ENCODE results near the gene MANBA.

GRCh38 chr4:102586644-102587021 lies 174.1 kb downstream of the MANBA start:
- TF ChIP-seq, protein P1, sequence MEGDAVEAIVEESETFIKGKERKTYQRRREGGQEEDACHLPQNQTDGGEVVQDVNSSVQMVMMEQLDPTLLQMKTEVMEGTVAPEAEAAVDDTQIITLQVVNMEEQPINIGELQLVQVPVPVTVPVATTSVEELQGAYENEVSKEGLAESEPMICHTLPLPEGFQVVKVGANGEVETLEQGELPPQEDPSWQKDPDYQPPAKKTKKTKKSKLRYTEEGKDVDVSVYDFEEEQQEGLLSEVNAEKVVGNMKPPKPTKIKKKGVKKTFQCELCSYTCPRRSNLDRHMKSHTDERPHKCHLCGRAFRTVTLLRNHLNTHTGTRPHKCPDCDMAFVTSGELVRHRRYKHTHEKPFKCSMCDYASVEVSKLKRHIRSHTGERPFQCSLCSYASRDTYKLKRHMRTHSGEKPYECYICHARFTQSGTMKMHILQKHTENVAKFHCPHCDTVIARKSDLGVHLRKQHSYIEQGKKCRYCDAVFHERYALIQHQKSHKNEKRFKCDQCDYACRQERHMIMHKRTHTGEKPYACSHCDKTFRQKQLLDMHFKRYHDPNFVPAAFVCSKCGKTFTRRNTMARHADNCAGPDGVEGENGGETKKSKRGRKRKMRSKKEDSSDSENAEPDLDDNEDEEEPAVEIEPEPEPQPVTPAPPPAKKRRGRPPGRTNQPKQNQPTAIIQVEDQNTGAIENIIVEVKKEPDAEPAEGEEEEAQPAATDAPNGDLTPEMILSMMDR (IDR thresholded peaks at IDR 0.05) = no peak
- TF ChIP-seq ESRRA (IDR thresholded peaks at IDR 0.05; ENCODE audit: borderline replicate concordance, low read length) = no peak
- TF ChIP-seq FOSL2 (IDR thresholded peaks at IDR 0.05) = no peak
- TF ChIP-seq FOSL2 (CRISPR knock-in tag; IDR thresholded peaks at IDR 0.05) = no peak
- TF ChIP-seq NFE2L2 (conservative IDR thresholded peaks at IDR 0.05; ENCODE audit: low read length) = no peak
- no peak for TF ChIP-seq JUN (IDR thresholded peaks at IDR 0.05)
- no peak for TF ChIP-seq POLR2A (IDR thresholded peaks at IDR 0.05; ENCODE audit: low read length)
- TF ChIP-seq PHF8 (IDR thresholded peaks at IDR 0.05; ENCODE audit: borderline replicate concordance, low read depth) = no peak

All from A549 (cell line).